ENCODE measurements around the gene PDZK1IP1. TPM values are rescaled to one million over a fixed set of nuclear protein-coding genes. Genes with fewer than 3 reads are reported as not detected.

The PDZK1IP1 gene, protein sequence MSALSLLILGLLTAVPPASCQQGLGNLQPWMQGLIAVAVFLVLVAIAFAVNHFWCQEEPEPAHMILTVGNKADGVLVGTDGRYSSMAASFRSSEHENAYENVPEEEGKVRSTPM
- polyA plus RNA-seq: 100 to 1,000 TPM; 126 to 148 TPM

DNA sequence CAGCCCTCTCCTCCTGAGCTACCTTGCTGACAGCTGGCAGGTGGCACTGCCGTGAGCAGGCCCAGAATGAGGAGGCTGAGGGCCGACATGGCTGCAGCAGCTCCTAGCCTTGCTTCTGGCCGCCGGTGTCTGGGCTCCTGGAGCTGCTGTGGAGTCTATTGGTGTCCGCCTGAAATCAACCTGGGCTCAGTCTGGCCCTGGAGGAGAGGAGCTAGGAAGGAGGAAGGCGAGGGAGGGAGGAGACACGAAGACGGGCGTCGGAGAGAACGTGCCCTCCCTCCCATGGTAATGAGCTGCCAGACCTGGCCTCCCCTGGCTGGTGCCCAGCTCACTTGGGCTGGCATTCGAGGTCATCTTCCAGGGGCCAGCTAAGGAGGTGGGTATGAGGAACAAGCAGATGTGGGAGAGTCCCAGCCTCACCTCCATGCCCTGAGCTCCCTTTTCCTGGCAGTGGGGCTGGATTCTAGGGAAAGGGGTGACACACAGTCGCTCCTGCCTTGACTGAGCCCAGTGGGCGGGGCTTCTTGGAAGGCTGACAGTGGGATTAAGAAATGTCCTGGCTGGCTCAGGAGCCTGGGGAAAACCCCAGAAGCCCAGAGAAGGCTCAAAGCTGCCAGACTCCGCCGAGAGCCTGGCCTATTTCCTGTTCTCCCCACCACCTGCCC, at the start of gene PDZK1IP1:
Gene PDZK1IP1, minus strand, starts transcription at position 193 of the 665 bp plus-strand sequence. Its CDS starts 104 bp downstream, at position 89.
- peak within 1 kb of the TSS; percentile 93 to 96 for H3K27ac ChIP-seq (ENCODE audit: low read depth in 2 of 2, low read length in 1 of 2)
- no peaks in the 10 kb centered on the region for H3K36me3 ChIP-seq (ENCODE audit: control insufficient read depth in 2 of 2, insufficient read depth in 2 of 2, low read length in 1 of 2)
- H3K27me3 ChIP-seq (ENCODE audit: control insufficient read depth in 1 of 2, insufficient read depth in 2 of 2, low read length in 2 of 2): no peaks in the 10 kb centered on the region
- peak within 1 kb of the TSS; percentile 38 to 53 for H3K4me3 ChIP-seq (ENCODE audit: low read depth in 1 of 2, low read length in 2 of 2)
- H3K9me3 ChIP-seq (ENCODE audit: control insufficient read depth in 2 of 2, insufficient read depth in 1 of 2, low read depth in 1 of 2, low read length in 1 of 2): no peaks in the 10 kb centered on the region
- peaks cover 2 to 23% of the 10 kb centered on the region in 2 donors for H3K4me1 ChIP-seq (ENCODE audit: control insufficient read depth in 2 of 2, insufficient read depth in 2 of 2, low read length in 1 of 2)
- WGBS, 2 donors: 26 to 28% methylated on average over 16 of the region's 16 CpGs

DNA sequence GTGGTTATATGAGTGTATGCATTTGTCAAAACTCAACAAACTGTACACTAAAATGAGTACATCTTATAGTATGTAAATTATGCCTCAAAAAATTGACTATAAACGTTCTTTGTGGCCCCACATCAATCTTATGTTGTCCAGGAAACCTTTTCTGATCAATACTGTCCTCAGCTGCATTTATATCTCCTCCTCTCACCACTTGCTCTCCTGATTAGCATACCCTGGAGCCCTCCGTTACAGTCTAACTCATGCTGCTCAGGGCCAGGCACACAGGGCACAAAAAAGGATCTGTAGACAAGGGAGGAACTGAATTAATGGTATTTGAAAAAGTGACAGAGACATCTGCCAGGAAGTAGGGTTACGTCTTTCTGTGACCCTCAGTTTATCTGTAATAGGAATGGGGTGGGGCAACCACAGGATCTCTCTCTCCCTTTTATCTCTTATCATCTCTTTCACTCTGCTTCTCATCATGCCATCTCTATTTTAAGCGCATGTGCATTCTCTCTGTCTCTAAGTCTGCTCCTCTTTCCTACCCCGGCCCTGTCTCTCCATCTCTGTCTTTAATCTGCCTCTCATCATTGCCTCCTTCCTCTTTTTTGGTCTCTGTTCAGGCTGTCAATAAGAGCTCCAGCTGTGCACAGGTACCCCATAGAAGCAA, 49.2 kb upstream of the PDZK1IP1 start:
- no peak overlapping the region for H3K27ac ChIP-seq (ENCODE audit: low read depth in 2 of 2, low read length in 1 of 2)
- no peaks in the 10 kb centered on the region for H3K27me3 ChIP-seq (ENCODE audit: control insufficient read depth in 1 of 2, insufficient read depth in 2 of 2, low read length in 2 of 2)
- H3K9me3 ChIP-seq (ENCODE audit: control insufficient read depth in 2 of 2, insufficient read depth in 1 of 2, low read depth in 1 of 2, low read length in 1 of 2): no peaks in the 10 kb centered on the region
- 61 to 63% methylated on average over 5 of the region's 5 CpGs for WGBS, 2 donors
- no peaks in the 10 kb centered on the region for H3K4me1 ChIP-seq (ENCODE audit: control insufficient read depth in 2 of 2, insufficient read depth in 2 of 2, low read length in 1 of 2)
- H3K36me3 ChIP-seq (ENCODE audit: control insufficient read depth in 2 of 2, insufficient read depth in 2 of 2, low read length in 1 of 2): no peaks in the 10 kb centered on the region
- no peak overlapping the region for H3K4me3 ChIP-seq (ENCODE audit: low read depth in 1 of 2, low read length in 2 of 2)

DNA sequence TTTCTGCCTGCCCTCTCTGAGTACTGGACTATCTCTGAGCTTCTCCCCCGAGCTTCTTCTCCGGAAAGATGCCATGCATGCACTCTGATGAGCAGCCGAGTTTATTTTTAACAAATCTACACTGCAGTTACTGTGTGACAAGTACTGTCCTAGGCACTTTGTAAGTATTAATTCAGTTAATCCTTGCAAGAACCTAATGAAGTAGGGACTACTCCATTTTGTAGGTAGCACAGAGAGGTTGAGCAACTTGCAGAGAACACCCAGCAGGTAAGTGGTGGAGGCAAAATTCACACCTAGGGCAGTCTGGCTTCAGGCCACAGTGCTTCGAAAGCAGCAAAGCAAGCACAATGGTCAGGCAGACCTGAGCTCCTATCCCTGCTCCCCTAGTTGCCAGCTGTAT, 46.0 kb upstream of the PDZK1IP1 start:
- Histone ChIP-seq H3K4me3 (ENCODE audit: low read depth in 1 of 2, low read length in 2 of 2) (no peak overlapping the region), H3K36me3 (ENCODE audit: control insufficient read depth in 2 of 2, insufficient read depth in 2 of 2, low read length in 1 of 2) (no peaks in the 10 kb centered on the region), H3K27ac (ENCODE audit: low read depth in 2 of 2, low read length in 1 of 2) (no peak overlapping the region), H3K27me3 (ENCODE audit: control insufficient read depth in 1 of 2, insufficient read depth in 2 of 2, low read length in 2 of 2) (peaks cover 3 to 13% of the 10 kb centered on the region in 2 donors), H3K9me3 (ENCODE audit: control insufficient read depth in 2 of 2, insufficient read depth in 1 of 2, low read depth in 1 of 2, low read length in 1 of 2) (peaks cover 0 to 2% of the 10 kb centered on the region in 2 donors), H3K4me1 (ENCODE audit: control insufficient read depth in 2 of 2, insufficient read depth in 2 of 2, low read length in 1 of 2) (peaks cover 0 to 6% of the 10 kb centered on the region in 2 donors)
- WGBS, 2 donors: 75 to 82% methylated on average over 4 of the region's 4 CpGs

DNA sequence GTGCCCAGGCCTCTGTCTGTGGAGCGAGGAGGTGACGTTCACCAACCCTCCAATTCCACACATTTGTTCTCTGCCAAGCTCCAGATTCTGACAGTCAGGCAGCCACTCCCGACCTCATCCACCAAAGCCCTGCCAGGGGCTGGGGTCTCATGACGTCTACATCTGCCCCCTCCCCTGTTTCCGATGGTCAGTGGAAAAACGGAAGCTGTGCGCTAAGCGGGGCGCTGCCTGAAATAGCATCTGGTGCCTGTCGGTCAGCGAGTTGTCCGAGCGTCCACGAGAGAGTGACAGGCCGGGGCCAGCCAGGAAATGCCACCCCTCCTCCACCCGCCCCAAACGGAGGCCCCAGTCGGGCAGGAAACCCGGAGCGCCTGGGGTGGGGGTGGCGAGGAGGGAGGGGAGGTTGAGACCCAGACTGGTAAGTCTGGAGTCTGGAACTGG, 45.4 kb upstream of the PDZK1IP1 start:
- H3K4me3 ChIP-seq (ENCODE audit: low read depth in 1 of 2, low read length in 2 of 2): no peak overlapping the region
- H3K9me3 ChIP-seq (ENCODE audit: control insufficient read depth in 2 of 2, insufficient read depth in 1 of 2, low read depth in 1 of 2, low read length in 1 of 2): peaks cover 0 to 2% of the 10 kb centered on the region in 2 donors
- H3K27ac ChIP-seq (ENCODE audit: low read depth in 2 of 2, low read length in 1 of 2): no peak overlapping the region
- WGBS, 2 donors: 27 to 30% methylated on average over 21 of the region's 21 CpGs
- H3K4me1 ChIP-seq (ENCODE audit: control insufficient read depth in 2 of 2, insufficient read depth in 2 of 2, low read length in 1 of 2): peaks cover 0 to 6% of the 10 kb centered on the region in 2 donors
- peaks cover 3 to 19% of the 10 kb centered on the region in 2 donors for H3K27me3 ChIP-seq (ENCODE audit: control insufficient read depth in 1 of 2, insufficient read depth in 2 of 2, low read length in 2 of 2)
- no peaks in the 10 kb centered on the region for H3K36me3 ChIP-seq (ENCODE audit: control insufficient read depth in 2 of 2, insufficient read depth in 2 of 2, low read length in 1 of 2)

DNA sequence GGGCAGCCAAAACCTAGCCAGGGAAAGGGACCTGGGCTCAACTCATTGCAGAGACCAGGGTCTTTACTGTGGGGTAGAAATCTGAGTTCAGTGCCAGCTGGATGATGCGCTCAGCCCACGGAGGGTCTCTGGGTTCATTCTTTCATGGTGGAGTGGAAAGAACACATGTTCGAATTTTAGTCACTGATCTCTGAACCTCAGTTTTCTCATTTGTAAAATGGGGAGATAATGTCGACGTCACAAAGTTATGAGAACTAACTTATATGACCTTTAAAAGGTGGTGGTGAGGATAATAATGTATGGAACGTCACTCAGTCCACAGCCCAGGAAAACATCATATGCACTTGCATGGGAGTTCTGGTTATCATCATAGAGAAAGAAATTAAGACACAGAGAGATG, 43.4 kb upstream of the PDZK1IP1 start:
- H3K9me3 ChIP-seq (ENCODE audit: control insufficient read depth in 2 of 2, insufficient read depth in 1 of 2, low read depth in 1 of 2, low read length in 1 of 2): peaks cover 0 to 2% of the 10 kb centered on the region in 2 donors
- 69 to 74% methylated on average over 6 of the region's 6 CpGs for WGBS, 2 donors
- peaks cover 3 to 24% of the 10 kb centered on the region in 2 donors for H3K27me3 ChIP-seq (ENCODE audit: control insufficient read depth in 1 of 2, insufficient read depth in 2 of 2, low read length in 2 of 2)
- H3K4me3 ChIP-seq (ENCODE audit: low read depth in 1 of 2, low read length in 2 of 2): no peak overlapping the region
- H3K4me1 ChIP-seq (ENCODE audit: control insufficient read depth in 2 of 2, insufficient read depth in 2 of 2, low read length in 1 of 2): peaks cover 0 to 6% of the 10 kb centered on the region in 2 donors
- no peak overlapping the region for H3K27ac ChIP-seq (ENCODE audit: low read depth in 2 of 2, low read length in 1 of 2)
- H3K36me3 ChIP-seq (ENCODE audit: control insufficient read depth in 2 of 2, insufficient read depth in 2 of 2, low read length in 1 of 2): no peaks in the 10 kb centered on the region

DNA sequence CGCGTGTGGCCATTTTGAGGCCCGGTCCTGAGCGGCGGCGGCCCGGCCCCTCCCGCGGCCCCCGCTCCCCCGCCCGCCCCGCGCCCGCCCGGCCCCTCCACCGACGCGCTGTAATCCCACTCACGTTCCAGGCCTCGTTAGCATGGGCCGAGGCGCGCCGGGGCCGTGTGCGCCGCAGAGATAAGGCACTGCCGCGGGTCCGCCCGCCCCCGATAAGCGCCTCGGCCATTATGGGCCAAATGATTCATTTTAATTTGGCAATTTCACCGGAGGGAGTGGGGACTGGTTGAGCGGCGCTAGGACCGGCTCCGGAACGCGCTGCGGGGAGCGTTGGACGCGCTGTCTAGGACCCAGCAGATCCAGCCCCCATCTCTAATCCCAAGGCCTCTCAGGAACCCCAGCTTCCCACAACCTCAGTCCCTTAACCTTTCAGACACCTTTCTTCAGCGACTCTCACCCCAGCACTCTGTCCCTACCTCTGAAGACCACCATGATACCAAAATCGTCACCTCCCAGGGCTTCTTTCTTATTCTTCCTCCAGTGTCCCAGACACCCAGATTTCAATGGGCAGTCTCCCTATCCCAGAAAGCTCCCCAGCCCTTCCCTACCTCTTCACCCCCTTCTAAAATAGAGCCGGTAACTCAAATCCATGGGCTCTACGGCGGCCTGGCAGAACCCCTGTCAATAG, 42.5 kb upstream of the PDZK1IP1 start, which contains the start of gene TAL1:
Gene TAL1, minus strand, starts transcription at position 39 of the 688 bp plus-strand sequence. CDS start 6,337 bp downstream, outside the sequence.
- Histone ChIP-seq H3K4me1 (ENCODE audit: control insufficient read depth in 2 of 2, insufficient read depth in 2 of 2, low read length in 1 of 2) (peaks cover 0 to 6% of the 10 kb centered on the region in 2 donors), H3K36me3 (ENCODE audit: control insufficient read depth in 2 of 2, insufficient read depth in 2 of 2, low read length in 1 of 2) (no peaks in the 10 kb centered on the region), H3K27me3 (ENCODE audit: control insufficient read depth in 1 of 2, insufficient read depth in 2 of 2, low read length in 2 of 2) (peaks cover 3 to 24% of the 10 kb centered on the region in 2 donors), H3K27ac (ENCODE audit: low read depth in 2 of 2, low read length in 1 of 2) (peak within 1 kb of the TSS; percentile 14 to 70), H3K9me3 (ENCODE audit: control insufficient read depth in 2 of 2, insufficient read depth in 1 of 2, low read depth in 1 of 2, low read length in 1 of 2) (peaks cover 0 to 2% of the 10 kb centered on the region in 2 donors), H3K4me3 (ENCODE audit: low read depth in 1 of 2, low read length in 2 of 2) (peak within 1 kb of the TSS; percentile 35 to 41)
- 8 to 11% methylated on average over 33 to 51 of the region's 51 CpGs for WGBS, 2 donors

DNA sequence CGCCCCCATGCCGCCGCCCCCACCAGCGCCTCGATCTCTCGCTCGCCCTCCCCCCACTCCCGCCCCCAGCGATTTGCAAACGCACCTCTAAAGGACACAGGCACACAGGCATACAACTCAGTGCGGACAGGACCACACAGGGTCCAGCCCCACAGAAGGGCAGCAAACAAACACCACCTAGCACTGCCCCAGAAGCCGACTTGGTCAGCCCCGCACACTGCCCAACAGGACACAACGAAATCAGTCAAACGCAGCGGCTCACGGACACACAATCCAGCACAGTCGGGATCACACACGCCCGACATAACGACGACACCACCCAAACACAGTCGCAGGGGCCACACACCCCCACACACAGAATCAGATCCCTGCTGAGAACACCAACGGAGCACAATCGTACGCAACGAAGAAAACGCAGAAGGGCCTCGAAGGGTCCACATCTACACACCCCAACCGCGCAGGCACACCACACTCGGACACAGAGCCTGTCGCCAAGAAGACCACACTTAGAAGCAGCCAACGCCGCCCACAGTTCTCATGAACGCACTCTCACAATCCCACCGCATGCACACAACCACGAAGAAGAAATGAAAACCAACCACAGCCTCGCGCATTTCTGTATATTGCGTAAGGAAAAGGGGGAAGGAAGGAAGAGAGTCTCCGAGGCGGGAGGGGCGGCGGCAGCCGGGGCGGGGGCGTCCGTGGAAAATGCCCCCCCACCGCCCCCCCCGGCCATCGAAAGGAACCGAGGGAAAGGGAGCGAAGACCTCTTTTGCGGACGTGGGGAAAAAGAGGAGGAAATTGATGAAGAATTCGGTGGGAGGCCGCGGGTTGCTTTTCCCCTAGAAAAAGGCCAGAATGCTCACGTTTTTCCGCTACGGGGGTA, 41.7 kb upstream of the PDZK1IP1 start:
- Histone ChIP-seq H3K27me3 (ENCODE audit: control insufficient read depth in 1 of 2, insufficient read depth in 2 of 2, low read length in 2 of 2) (peaks cover 3 to 27% of the 10 kb centered on the region in 2 donors), H3K4me3 (ENCODE audit: low read depth in 1 of 2, low read length in 2 of 2) (peak overlapping the region; percentile 35 to 41), H3K27ac (ENCODE audit: low read depth in 2 of 2, low read length in 1 of 2) (peak overlapping the region; percentile 9 to 70), H3K9me3 (ENCODE audit: control insufficient read depth in 2 of 2, insufficient read depth in 1 of 2, low read depth in 1 of 2, low read length in 1 of 2) (peaks cover 0 to 2% of the 10 kb centered on the region in 2 donors), H3K36me3 (ENCODE audit: control insufficient read depth in 2 of 2, insufficient read depth in 2 of 2, low read length in 1 of 2) (no peaks in the 10 kb centered on the region), H3K4me1 (ENCODE audit: control insufficient read depth in 2 of 2, insufficient read depth in 2 of 2, low read length in 1 of 2) (peaks cover 0 to 6% of the 10 kb centered on the region in 2 donors)
- WGBS, 2 donors: 4 to 5% methylated on average over 47 to 62 of the region's 62 CpGs

DNA sequence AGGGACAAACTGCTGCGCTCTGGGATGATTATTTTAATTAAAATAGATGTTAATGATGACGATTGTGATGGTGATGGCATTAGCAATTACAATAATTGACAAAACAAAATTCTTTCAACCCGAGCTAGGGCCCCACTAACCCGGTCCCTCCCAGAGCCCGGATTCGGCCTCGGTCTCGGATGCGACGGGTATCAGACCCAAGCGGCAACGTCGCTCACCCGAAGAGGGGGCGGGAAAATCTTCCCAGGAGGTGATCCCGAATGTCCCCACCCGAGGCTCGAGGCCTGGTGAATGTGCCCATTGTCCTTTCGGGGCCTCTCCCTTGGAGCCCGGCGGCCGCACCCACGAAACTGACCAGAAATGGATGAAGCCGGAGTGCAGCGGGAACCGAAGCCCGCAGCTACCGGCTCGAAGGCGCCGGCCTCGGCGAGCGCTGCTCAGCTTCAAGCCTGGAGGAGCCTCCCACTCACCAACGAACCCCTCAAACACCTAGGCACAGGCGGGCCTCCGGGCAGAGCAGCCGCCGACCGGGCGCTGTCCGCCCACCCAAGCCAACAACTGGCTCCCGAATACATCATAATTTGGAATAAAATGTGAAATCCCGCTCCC, 41.0 kb upstream of the PDZK1IP1 start:
- WGBS, 2 donors: 10 to 11% methylated on average over 44 of the region's 44 CpGs
- no peaks in the 10 kb centered on the region for H3K36me3 ChIP-seq (ENCODE audit: control insufficient read depth in 2 of 2, insufficient read depth in 2 of 2, low read length in 1 of 2)
- peaks cover 3 to 29% of the 10 kb centered on the region in 2 donors for H3K27me3 ChIP-seq (ENCODE audit: control insufficient read depth in 1 of 2, insufficient read depth in 2 of 2, low read length in 2 of 2)
- peaks cover 0 to 2% of the 10 kb centered on the region in 2 donors for H3K9me3 ChIP-seq (ENCODE audit: control insufficient read depth in 2 of 2, insufficient read depth in 1 of 2, low read depth in 1 of 2, low read length in 1 of 2)
- H3K4me3 ChIP-seq (ENCODE audit: low read depth in 1 of 2, low read length in 2 of 2): peak overlapping the region; percentile 26 to 35
- H3K27ac ChIP-seq (ENCODE audit: low read depth in 2 of 2, low read length in 1 of 2): peak overlapping the region; percentile 9 to 39
- peaks cover 0 to 6% of the 10 kb centered on the region in 2 donors for H3K4me1 ChIP-seq (ENCODE audit: control insufficient read depth in 2 of 2, insufficient read depth in 2 of 2, low read length in 1 of 2)

Measured in esophagus (tissue), 2 donors.